HK-2 (cell line): ENCODE data around the gene METTL24.

Experiments used
- DNase-seq: peaks from one replicate; pipeline ENCODE4 v3.0.0-alpha.2; 2018; ENCODE audit not compliant: unreplicated experiment

Gene METTL24

GRCh38 chr6:110195639-110196038 is 162.5 kb downstream of the METTL24 start:
- DNase-seq = no peak
